PC-9 (cell line): ENCODE results near the gene ATG16L1. TPM values are rescaled to one million over a fixed set of nuclear protein-coding genes. Genes with fewer than 3 reads are reported as not detected.

ENCODE experiments used
- BruUV-seq: library from RNA; stranded (reverse); fragments of 400-500 nt; replicated peaks from 2 replicates; lab custom pipeline; 2021; lab: Mats Ljungman, UMichigan
- CTCF ChIA-PET: fragments of 300-600 bp; sonication (Branson Sonifier 250); formaldehyde crosslinking; loops from one replicate; lab custom pipeline; 2022; ENCODE audit warnings: antibody characterized with exemption; lab: Charles Lee
- POLR2A ChIA-PET: fragments of 300-600 bp; sonication (Branson Sonifier 250); formaldehyde crosslinking; loops from one replicate; lab custom pipeline; 2022; ENCODE audit warnings: antibody characterized with exemption; ENCODE audit not compliant: unreplicated experiment; lab: Charles Lee
- DNase-seq, 2 experiments: peaks; one replicate each; pipeline versions ENCODE4 v3.0.0 to v3.0.0-alpha.2; 2015 to 2022; ENCODE audit warnings: mixed read lengths in 1 of 2
- H2AFZ ChIP-seq: fragments of 200-600 bp; sonication (generic); 2 replicates; pipeline ENCODE4 v1.8.1; 2017; ENCODE audit warnings: antibody characterized with exemption
- H3F3A ChIP-seq: fragments of 200-600 bp; sonication (generic); 2 replicates; pipeline ENCODE4 v1.8.1; 2017; ENCODE audit warnings: antibody characterized with exemption, mild to moderate bottlenecking, low read depth; ENCODE audit not compliant: insufficient read depth
- H3K27ac ChIP-seq: fragments of 200-600 bp; sonication (generic); 2 replicates; pipeline ENCODE4 v1.6.1; 2016; ENCODE audit warnings: mixed run types
- H3K27me3 ChIP-seq: fragments of 200-600 bp; sonication (generic); 2 replicates; pipeline ENCODE4 v1.6.1; 2016; ENCODE audit warnings: low read depth, mixed run types; ENCODE audit not compliant: insufficient read depth
- H3K36me3 ChIP-seq: fragments of 200-600 bp; sonication (generic); 2 replicates; pipeline ENCODE4 v1.6.1; 2016; ENCODE audit warnings: low read depth, mixed run types
- H3K4me1 ChIP-seq: fragments of 200-600 bp; sonication (generic); replicated peaks from 2 replicates; pipeline ENCODE4 v1.6.1; 2016; ENCODE audit warnings: mixed run types; ENCODE audit not compliant: insufficient read depth
- H3K4me2 ChIP-seq: fragments of 200-600 bp; sonication (generic); 2 replicates; pipeline ENCODE4 v1.6.1; 2017; ENCODE audit warnings: mixed run types
- H3K4me3 ChIP-seq: fragments of 200-600 bp; sonication (generic); 2 replicates; pipeline ENCODE4 v1.6.1; 2016; ENCODE audit warnings: mixed run types
- H3K79me2 ChIP-seq: fragments of 200-600 bp; sonication (generic); 2 replicates; pipeline ENCODE4 v1.6.1; 2017; ENCODE audit warnings: low read depth, mixed run types
- H3K9me2 ChIP-seq: fragments of 200-600 bp; sonication (generic); 2 replicates; pipeline ENCODE4 v1.8.1; 2017; ENCODE audit warnings: mild to moderate bottlenecking; ENCODE audit not compliant: insufficient read depth
- H3K9me3 ChIP-seq: fragments of 200-600 bp; sonication (generic); 2 replicates; pipeline ENCODE4 v1.8.1; 2016; ENCODE audit warnings: low read depth; ENCODE audit not compliant: insufficient read depth
- H4K20me1 ChIP-seq: fragments of 200-600 bp; sonication (generic); 2 replicates; pipeline ENCODE4 v1.8.1; 2017; ENCODE audit not compliant: insufficient read depth
- CTCF ChIP-seq: fragments of 200-600 bp; sonication (generic); conservative IDR thresholded peaks from 2 replicates; pipeline ENCODE4 v1.6.1; 2017; ENCODE audit warnings: mixed run types, antibody characterized with exemption, mild to moderate bottlenecking, moderate library complexity
- EZH2 ChIP-seq: fragments of 200-600 bp; sonication (generic); IDR thresholded peaks from 2 replicates; pipeline ENCODE4 v1.8.0; 2017; ENCODE audit warnings: antibody characterized with exemption, low read depth
- intact Hi-C: fragments of 100-400 bp; cut with micrococcal nuclease; formaldehyde crosslinking; loops from one replicate; pipeline ENCODE4 v1.10.0; 2022; ENCODE audit not compliant: unreplicated experiment
- total RNA-seq: library from RNA; stranded (reverse); gene quantifications from 2 replicates; pipeline ENCODE4 v1.2.3, GENCODE V29; 2021

The ATG16L1 gene
- total RNA-seq, 1 experiment from 2014 or later: 55.7 TPM

- TF ChIP-seq CTCF (no peak), EZH2 (no peak)
- Histone ChIP-seq H3K9me2 (no peaks in the 10 kb centered on the region), H3K27me3 (no peaks in the 10 kb centered on the region), H3K4me2 (no peak overlapping the region), H3K4me3 (no peak overlapping the region), H3K4me1 (no peaks in the 10 kb centered on the region), H2AFZ (0 out of 2 replicates have a peak overlapping the region, but pooled peaks have one; percentile 4), H3K36me3 (no peaks in the 10 kb centered on the region), H3K27ac (no peak overlapping the region), H4K20me1 (no peaks in the 10 kb centered on the region), H3K9me3 (no peaks in the 10 kb centered on the region), H3K79me2 (no peaks in the 10 kb centered on the region), H3F3A (no peaks in the 10 kb centered on the region; the same call in 1 of the 2 replicates)
- BruUV-seq: no TSS peak
- DNase-seq: no peak
- intact Hi-C loops: no loop called here
- ChIA-PET CTCF (no interaction called here), POLR2A (no interaction called here)
Measured at GRCh38 chr2:233226511-233227031, 24.9 kb upstream of the ATG16L1 start.

DNA sequence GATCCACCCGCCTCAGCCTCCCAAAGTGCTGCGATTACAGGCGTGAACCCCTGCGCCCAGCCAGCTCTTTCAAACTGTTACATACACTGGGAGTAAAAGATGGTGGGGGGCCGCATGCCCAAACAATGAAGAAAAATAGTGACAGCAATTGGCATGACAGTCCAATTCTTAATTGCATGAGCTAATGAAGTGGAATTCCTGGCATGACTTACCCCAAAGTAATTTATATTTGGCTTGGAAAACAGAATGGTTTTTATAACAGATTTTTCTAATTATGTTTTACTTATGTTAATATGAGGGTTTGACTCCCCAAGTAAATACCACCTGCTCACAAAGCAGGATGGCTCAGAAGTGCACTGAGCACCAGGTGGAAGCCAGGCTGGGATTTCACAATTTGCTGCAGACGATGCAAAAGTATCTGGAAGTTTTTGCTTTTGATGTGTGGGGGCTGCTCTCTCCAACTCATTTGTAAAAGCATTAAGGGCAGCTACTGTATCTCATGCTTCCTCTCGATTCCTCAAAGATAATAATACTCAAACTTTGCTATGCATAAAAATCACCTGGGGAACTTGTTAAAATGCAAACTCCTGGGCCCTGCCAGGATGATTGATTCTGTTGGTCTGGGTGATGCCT lies 24.0 kb upstream of the ATG16L1 start:
- CTCF ChIA-PET: no interaction called here
- intact Hi-C loops: no loop called here
- H3K27me3 ChIP-seq: no peaks in the 10 kb centered on the region
- H3K36me3 ChIP-seq: no peaks in the 10 kb centered on the region
- H3K4me1 ChIP-seq: no peaks in the 10 kb centered on the region
- H3K9me3 ChIP-seq: no peaks in the 10 kb centered on the region
- POLR2A ChIA-PET: no interaction called here
- H2AFZ ChIP-seq: no peak overlapping the region
- BruUV-seq: no TSS peak
- no peak overlapping the region for H3K4me3 ChIP-seq
- no peak for TF ChIP-seq CTCF
- no peak for DNase-seq
- H4K20me1 ChIP-seq: no peaks in the 10 kb centered on the region
- no peaks in the 10 kb centered on the region for H3K79me2 ChIP-seq
- no peaks in the 10 kb centered on the region; the same call in 1 of the 2 replicates for H3F3A ChIP-seq
- no peaks in the 10 kb centered on the region for H3K9me2 ChIP-seq
- no peak overlapping the region for H3K4me2 ChIP-seq
- no peak overlapping the region for H3K27ac ChIP-seq

- POLR2A ChIA-PET: no interaction called here
- Histone ChIP-seq H3K4me2 (no peak overlapping the region), H3K27ac (no peak overlapping the region), H3K4me1 (no peaks in the 10 kb centered on the region), H3K79me2 (no peaks in the 10 kb centered on the region), H3K9me2 (no peaks in the 10 kb centered on the region), H4K20me1 (no peaks in the 10 kb centered on the region), H3K27me3 (no peaks in the 10 kb centered on the region), H3K9me3 (no peaks in the 10 kb centered on the region), H2AFZ (no peak overlapping the region), H3K36me3 (no peaks in the 10 kb centered on the region), H3F3A (no peaks in the 10 kb centered on the region; the same call in 1 of the 2 replicates), H3K4me3 (no peak overlapping the region)
- BruUV-seq: no TSS peak
- intact Hi-C loops: no loop called here
- DNase-seq: no peak
- TF ChIP-seq EZH2 (no peak), CTCF (no peak)
- CTCF ChIA-PET: no interaction called here
Measured at GRCh38 chr2:233228376-233228775, 23.1 kb upstream of the ATG16L1 start.
